GM18520 (cell line): ENCODE measurements around the gene TCEAL7.

ENCODE experiments used
- ATAC-seq: cut with Tn5 transposase; IDR thresholded peaks from one replicate; pipeline ENCODE4 v1.9.1; 2021; ENCODE audit not compliant: unreplicated experiment

The TCEAL7 gene

GRCh38 chrX:103363046-103363445 lies 33.0 kb downstream of the TCEAL7 start:
- ATAC-seq: no peak

- ATAC-seq: no peak
Observed at GRCh38 chrX:103367502-103367901, 37.5 kb downstream of the TCEAL7 start.

GRCh38 chrX:103369479-103369878 lies 39.4 kb downstream of the TCEAL7 start:
- ATAC-seq: no peak

GRCh38 chrX:103372886-103373285 lies 42.8 kb downstream of the TCEAL7 start:
- no peak for ATAC-seq

DNA sequence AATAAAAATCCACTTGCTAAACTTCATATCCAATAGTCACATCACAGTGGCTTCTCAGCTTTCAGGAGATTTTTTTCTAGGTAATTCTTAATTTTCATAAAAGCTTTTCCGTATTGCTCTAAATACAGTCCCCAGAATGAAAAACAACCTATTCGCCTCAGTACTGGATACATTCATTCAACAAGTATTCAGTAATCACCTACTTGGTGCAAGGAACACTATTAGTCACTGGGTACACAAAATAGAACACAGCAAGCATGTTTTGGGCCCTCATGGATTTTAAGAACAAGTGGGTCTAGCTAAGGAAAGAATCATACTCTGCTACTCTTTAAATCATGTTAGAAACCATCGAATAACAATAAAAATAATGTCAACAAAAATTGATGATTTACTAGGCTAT lies 43.5 kb downstream of the TCEAL7 start:
- no peak for ATAC-seq

DNA sequence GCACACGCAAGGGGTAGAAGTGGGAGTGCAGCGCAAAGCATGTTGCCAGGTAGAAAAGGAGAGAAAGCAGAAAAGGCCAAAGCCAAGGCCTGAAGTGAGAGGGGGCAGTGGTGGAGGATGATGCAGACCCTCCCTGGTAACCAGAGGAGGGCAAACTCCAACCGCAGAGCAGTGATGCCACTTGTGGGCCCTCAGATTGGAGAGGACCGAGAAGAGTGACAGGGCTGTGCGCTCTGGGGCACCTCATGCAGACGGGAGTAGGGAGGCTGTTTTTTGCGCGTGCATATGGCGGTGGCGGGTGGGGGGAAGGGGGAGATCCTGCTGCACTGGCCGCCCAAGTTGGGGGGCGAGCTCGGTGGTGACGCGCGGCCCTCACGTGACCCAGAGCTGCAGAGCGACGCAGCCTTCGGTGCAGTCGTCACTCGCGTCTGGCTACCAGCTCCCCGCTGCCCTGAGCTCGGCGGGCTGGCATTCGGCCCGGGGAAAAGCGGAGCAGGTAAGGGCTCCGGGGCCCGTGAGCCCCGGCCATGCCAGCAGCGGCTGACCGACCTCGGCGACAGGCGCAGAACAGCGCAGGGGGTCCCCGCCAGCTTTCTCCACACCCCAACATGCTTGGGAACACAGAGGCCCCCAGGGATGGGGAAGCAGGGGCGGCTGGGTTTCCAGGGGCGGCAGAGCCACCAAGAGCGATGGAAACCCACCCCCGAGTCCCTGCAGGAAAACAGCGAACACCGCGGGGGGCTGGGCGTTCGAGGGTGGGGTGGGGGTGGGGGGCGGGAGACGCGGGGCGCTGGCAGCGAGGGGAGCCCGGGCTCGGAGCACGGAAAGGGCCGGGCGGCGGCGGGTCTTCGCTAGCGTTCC lies 46.3 kb downstream of the TCEAL7 start, which contains the start of gene BEX3:
Gene BEX3 (plus strand): TSS at position 421 of the 861 bp plus-strand sequence. CDS start 984 bp downstream, outside the sequence.
- no peak for ATAC-seq

DNA sequence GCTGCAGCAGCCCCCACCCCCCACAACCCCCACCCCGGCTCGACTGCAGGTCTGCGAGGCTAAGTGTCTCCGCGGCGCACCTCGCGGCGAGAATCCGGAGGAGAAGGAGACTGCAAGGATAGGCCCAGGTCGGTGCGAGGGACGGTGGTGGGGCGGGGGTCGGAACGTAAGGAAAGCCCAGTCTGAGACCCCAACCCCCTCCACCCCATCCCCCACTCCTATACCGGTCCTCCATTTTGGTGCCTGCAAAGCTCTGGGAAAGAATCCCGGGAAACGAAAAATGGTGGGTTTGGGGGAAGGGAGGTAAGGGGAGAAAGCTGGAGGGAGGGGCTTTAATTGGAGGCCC lies 46.9 kb downstream of the TCEAL7 start:
- no peak for ATAC-seq

GRCh38 chrX:103378990-103379389 lies 49.0 kb downstream of the TCEAL7 start:
- no peak for ATAC-seq
